GM21528 (cell line): ENCODE data around the gene SPATA9.

Experiments used
- ATAC-seq: cut with Tn5 transposase; IDR thresholded peaks from one replicate; pipeline ENCODE4 v1.9.1; 2021; ENCODE audit warnings: mild to moderate bottlenecking, moderate library complexity; ENCODE audit not compliant: unreplicated experiment, low FRiP score

SPATA9 gene

DNA sequence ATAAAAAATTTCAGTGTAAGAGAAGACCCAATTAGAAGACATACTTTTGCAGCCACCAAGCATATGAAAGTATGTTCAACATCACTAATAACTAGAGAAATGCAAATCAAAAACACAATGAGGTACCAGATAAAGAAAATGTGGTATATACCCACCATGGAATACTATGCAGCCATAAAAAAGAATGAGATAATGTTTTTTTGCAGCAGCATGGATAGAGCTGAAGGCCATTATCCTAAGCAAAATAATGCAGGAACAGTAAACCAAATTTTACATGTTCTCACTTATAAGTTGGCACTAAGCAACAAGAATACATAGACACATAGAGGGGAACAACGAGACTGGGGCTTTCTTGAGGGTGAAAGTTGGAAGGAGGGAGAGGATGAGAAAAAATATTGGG is 6.9 kb upstream of the SPATA9 start:
- ATAC-seq, result no peak

DNA sequence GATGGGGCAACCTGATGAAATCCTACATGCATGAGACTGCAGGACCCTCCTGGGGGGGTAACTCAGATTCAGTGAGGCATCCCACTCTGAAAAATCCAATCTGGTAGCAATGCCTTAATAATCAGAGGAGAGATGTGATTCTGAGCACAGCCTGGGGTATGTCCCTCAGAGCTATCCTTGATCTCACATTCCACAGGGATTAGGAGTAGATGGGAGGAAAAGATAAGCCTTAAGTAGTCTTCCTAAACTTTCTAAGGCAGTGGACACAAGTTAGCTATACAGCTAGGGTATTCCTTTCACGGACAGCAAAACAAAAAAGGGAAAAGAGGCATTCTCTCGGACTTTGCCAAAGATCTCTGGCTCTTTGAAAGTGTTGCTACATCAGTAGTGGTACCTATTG is 3.9 kb upstream of the SPATA9 start:
- no peak for ATAC-seq

- no peak for ATAC-seq
These were observed 1.6 kb upstream of the SPATA9 start for GRCh38 chr5:95684361-95684760.

- no peak for ATAC-seq
These were observed 9.7 kb downstream of the SPATA9 start for GRCh38 chr5:95673081-95673480.

GRCh38 chr5:95672641-95673040 is 10.2 kb downstream of the SPATA9 start:
- ATAC-seq, result no peak

DNA sequence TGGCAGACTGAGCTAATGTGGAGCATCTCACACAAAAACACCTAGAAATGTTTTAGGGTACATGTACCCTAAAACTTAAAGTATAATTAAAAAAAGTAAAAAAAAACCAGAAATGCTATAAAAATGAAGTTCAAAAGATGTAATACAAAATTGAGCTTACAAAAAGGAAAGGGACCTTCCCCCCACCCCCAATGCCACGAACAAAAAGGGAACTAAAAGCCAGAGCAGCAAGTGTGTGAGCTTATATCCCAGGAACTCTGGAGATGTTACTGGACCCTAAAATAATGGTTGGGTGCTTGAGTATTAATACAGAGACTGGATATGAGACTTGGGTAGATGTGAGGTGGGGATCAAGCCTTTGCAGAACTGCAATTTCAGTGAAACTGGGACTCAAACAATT is 11.0 kb downstream of the SPATA9 start:
- ATAC-seq, result no peak

- no peak for ATAC-seq
These were observed 12.2 kb downstream of the SPATA9 start for GRCh38 chr5:95670568-95670967.

- ATAC-seq, result no peak
These were observed 12.8 kb downstream of the SPATA9 start for GRCh38 chr5:95669985-95670384.

DNA sequence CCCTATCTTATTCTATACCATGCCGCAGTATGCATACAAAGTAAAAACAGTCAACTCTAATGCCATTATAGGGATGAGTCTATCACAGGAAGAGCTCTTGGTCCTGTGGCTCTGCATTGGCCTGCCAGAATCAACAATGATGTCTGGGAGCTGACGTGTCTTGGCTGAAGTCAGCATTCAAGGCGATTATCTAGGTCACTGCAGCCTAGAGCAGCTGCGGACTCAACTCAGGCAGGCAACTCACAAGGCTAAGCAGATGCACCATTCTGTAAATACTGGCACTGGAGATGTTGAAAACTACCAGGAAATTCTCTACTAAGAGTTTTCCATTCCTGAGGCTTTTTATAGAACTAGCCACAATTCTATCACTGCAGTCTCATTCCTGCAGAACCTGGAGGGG is 13.3 kb downstream of the SPATA9 start:
- ATAC-seq, result no peak

DNA sequence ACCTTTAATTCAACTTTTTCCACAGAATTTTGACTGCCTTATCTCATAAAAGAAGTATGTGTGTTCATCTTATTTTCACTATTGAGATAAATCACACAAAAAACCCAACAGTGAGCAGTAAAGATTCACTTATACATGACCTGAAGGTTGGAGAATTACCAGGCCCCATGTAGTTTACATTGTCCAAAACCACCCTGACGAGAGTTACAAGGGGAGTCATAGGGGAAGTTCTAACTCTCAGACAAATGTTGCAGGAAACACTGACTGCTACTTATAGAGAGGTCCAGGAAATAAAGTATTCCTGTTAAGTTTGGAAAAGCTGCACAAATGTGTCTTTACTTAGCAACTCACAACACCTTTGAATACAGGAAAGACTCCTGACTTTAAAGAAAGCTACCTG is 14.1 kb downstream of the SPATA9 start:
- ATAC-seq, result no peak

- no peak for ATAC-seq
These were observed 14.6 kb downstream of the SPATA9 start for GRCh38 chr5:95668216-95668615.

DNA sequence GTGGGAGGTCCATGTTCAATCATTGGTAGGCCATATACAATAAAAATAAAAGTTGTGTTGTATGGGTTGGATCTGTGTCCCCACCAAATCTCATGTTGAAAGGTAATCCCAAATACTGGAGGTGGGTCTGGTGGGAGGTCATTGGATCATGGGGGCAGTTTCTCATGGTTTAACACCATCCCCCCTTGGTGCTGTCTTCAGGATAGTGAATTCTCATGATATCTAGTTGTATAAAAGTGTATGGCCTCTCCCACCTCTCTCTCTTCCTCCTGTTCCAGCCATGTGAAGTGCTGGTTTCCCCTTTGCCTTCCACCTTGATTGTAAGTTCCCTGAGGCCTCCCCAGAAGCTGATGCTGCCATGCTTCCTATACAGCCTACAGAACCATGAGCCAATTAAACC is 15.1 kb downstream of the SPATA9 start:
- no peak for ATAC-seq

GRCh38 chr5:95667061-95667618 is 15.7 kb downstream of the SPATA9 start:
- no peak for ATAC-seq

DNA sequence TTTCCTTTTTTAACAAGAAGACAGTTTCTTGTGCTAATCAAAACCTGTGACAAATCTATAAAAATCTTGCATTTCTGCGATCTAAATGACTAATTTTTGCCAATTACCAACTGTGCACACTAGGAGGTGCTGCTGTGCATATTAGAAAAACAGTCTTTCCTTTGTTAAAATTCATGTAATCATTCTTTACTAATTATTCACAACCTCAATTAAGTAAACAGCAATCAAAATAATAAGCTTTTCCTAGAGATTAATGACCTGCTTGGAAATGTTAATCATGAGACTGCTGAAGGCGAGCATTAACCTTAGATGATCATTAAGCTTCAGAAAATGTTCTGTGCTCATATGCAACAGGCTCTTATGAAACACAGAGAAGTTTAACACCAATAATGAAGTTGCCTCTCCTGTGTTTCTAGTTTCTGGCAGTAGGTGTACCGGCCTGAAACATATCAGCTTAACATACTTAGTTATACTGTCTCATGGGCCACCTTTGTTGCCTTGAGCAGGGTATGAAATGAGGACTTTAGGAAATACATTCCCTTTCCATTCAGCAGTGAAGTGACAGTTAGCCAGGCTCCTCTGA is 18.5 kb downstream of the SPATA9 start:
- no peak for ATAC-seq

GRCh38 chr5:95662946-95663345 is 19.8 kb downstream of the SPATA9 start:
- no peak for ATAC-seq

GRCh38 chr5:95660060-95660459 is 22.7 kb downstream of the SPATA9 start:
- no peak for ATAC-seq

DNA sequence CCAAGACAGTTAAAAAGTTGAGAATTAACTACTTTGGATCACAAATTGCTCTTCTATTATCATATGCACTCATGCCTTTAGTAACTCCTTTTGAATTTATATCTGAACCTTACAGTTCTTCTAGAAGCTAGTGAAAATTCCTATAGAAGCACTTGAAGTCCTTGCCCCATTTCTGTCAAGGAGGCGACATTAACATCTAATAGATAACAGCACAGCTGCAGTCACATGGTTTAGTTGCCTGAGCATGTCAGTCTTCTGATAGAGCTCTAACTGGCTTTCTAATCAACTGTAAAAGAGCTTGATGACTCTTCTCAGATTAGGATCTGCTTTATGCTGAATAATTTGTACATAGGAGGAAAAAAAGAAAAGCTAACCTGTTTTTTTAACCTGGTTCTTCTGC is 27.2 kb downstream of the SPATA9 start:
- ATAC-seq, result no peak

- ATAC-seq, result no peak
These were observed 28.6 kb downstream of the SPATA9 start for GRCh38 chr5:95654196-95654595.

DNA sequence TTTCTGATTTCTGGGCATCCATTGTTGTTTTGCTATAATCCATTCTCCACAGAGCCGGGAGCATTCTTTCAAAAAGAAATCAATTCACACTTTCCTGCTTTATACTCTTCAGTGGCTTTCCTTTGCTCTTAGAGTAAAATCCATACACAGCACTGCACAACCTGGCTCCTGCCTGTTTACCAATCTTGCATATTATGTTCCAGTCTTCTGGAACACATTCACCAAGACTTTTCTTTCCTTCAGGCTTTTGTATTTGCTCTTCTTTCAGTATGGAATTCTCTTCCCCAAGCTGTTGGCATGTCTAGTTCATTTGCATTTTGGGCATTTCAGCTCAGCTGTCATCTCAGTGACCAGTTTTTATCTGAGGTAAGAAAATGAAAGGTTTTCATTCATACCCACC is 29.9 kb downstream of the SPATA9 start:
- no peak for ATAC-seq

GRCh38 chr5:95649842-95650620 is 32.8 kb downstream of the SPATA9 start:
- ATAC-seq, result no peak

GRCh38 chr5:95649274-95649673 is 33.5 kb downstream of the SPATA9 start:
- no peak for ATAC-seq
